ENCODE data around the gene RNF31.
"Not testable (repeated sequence)": the region's sequence is repeated elsewhere in the genome, so short reads cannot be mapped to it uniquely, and the experiment has no call there.

The RNF31 gene

GRCh38 chr14:24146978-24147760 lies at the start of gene RNF31:
RNF31 (plus strand) TSS chr14:24147498; CDS start chr14:24147699, 201 bp downstream.
- DNase-seq: peak; percentile 98

- DNase-seq: no peak
Measured at GRCh38 chr14:24098229-24098926, 48.9 kb upstream of the RNF31 start.

GRCh38 chr14:24098927-24099813 lies 48.1 kb upstream of the RNF31 start:
- DNase-seq: no peak

- no peak for DNase-seq
Measured at GRCh38 chr14:24100197-24100981, 46.9 kb upstream of the RNF31 start.

- no peak for DNase-seq
Measured at GRCh38 chr14:24100982-24101494, 46.3 kb upstream of the RNF31 start.

GRCh38 chr14:24102357-24103048 lies 44.8 kb upstream of the RNF31 start:
- DNase-seq: no peak

GRCh38 chr14:24103451-24103850 lies 43.8 kb upstream of the RNF31 start:
- no peak for DNase-seq

- not testable (repeated sequence) for DNase-seq
Measured at GRCh38 chr14:24105609-24106239, 41.6 kb upstream of the RNF31 start.

GRCh38 chr14:24106672-24107271 lies 40.5 kb upstream of the RNF31 start:
- no peak for DNase-seq

GRCh38 chr14:24108336-24108874 lies 38.9 kb upstream of the RNF31 start:
- no peak for DNase-seq

GRCh38 chr14:24110060-24110459 lies 37.2 kb upstream of the RNF31 start:
- no peak for DNase-seq

- DNase-seq: no peak
Measured at GRCh38 chr14:24110523-24110922, 36.8 kb upstream of the RNF31 start.

GRCh38 chr14:24113379-24113800 lies 33.9 kb upstream of the RNF31 start:
- DNase-seq: no peak

- DNase-seq: peak; percentile 81
Measured at GRCh38 chr14:24113801-24114531, 33.3 kb upstream of the RNF31 start.

GRCh38 chr14:24114532-24115421 lies 32.5 kb upstream of the RNF31 start, which contains the start of the genes DCAF11 and NRL:
DCAF11 (plus strand) TSS chr14:24114777; CDS start chr14:24115595, 818 bp downstream.
NRL (minus strand) TSS chr14:24114949; CDS start chr14:24082848, 32,101 bp downstream.
- peak; percentile 99 for DNase-seq

- DNase-seq: no peak
Measured at GRCh38 chr14:24115422-24116127, 31.7 kb upstream of the RNF31 start.

GRCh38 chr14:24116128-24116814 lies 31.0 kb upstream of the RNF31 start:
- DNase-seq: no peak

All from NCI-H1694 treated with DMSO at 0.1 percent for 48 hours (cell line).